GM21576 (cell line): Measurements from ENCODE around the gene LRRC3B.
"Not testable (repeated sequence)": the region's sequence is repeated elsewhere in the genome, so short reads cannot be mapped to it uniquely, and the experiment has no call there.

ENCODE experiments used
- ATAC-seq: cut with Tn5 transposase; IDR thresholded peaks from one replicate; pipeline ENCODE4 v1.9.1; 2021; ENCODE audit warnings: mild to moderate bottlenecking, moderate library complexity; ENCODE audit not compliant: unreplicated experiment

Gene LRRC3B, protein sequence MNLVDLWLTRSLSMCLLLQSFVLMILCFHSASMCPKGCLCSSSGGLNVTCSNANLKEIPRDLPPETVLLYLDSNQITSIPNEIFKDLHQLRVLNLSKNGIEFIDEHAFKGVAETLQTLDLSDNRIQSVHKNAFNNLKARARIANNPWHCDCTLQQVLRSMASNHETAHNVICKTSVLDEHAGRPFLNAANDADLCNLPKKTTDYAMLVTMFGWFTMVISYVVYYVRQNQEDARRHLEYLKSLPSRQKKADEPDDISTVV

GRCh38 chr3:26622621-26623418 lies at the start of gene LRRC3B:
LRRC3B (plus strand) TSS chr3:26622772; CDS start chr3:26709673, 86,901 bp downstream.
- ATAC-seq, result no peak

- ATAC-seq, result no peak
Observed at GRCh38 chr3:26574766-26575165, 47.8 kb upstream of the LRRC3B start.

- ATAC-seq, result no peak
Observed at GRCh38 chr3:26579116-26579515, 43.5 kb upstream of the LRRC3B start.

DNA sequence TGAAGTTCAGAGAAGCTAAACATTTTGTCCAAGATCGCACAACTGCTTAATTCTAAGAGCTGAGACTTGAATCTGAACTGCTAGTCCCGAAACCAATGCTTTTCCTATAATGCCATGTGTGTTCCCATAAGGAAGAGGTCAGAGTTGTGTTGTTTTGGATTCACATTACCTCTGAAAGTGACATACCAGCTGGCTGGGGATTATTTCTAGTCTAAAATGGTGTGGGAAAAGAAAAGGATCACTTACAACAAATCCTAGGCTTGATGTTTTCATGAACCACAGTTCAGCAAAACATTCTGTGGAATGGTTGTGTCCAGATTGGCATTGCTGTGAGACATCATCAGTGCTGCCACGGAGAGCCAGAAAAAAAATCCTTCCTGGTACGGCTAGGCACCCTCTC lies 35.0 kb upstream of the LRRC3B start:
- ATAC-seq, result no peak

- no peak for ATAC-seq
Observed at GRCh38 chr3:26588931-26589330, 33.6 kb upstream of the LRRC3B start.

GRCh38 chr3:26589678-26590077 lies 32.9 kb upstream of the LRRC3B start:
- ATAC-seq, result no peak

GRCh38 chr3:26590919-26591484 lies 31.6 kb upstream of the LRRC3B start:
- ATAC-seq, result no peak

DNA sequence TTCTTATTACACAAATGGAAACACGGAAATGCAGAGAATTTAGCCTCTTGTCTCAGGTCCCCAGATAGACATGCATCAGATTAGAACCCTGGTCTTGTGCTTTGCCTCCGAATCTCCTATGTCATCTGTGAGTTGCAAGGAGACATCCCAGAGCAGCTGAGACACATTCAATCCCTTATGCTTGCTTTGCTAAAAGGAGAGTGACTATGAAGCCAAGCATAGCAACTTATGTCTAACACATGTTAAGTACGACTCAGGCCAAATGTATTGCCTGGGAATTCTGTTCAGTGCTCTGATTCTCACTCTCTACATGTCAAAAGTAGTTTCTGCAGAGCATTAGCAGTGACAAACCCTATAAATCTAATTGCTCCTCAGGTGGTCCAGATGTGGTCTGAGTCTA lies 30.6 kb upstream of the LRRC3B start:
- no peak for ATAC-seq

DNA sequence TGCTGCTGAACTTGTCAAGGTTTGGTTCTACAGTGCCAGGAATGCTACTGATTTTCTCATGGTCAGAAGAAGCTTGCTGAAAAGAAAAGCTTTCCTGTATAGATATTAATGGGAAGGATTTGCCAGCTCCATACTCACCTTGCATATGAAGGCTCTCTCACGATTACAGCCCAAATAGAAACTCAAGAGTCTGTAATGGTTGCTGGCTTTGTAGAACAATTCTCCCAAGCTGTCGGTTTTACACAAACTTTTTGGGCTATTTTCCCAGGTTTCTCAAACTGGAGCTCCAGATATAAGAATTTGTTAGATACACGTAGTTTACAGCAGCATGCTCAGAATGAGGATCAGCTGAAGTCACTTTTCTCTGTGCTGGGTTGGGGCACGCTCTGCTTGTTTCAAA lies 30.1 kb upstream of the LRRC3B start:
- no peak for ATAC-seq

DNA sequence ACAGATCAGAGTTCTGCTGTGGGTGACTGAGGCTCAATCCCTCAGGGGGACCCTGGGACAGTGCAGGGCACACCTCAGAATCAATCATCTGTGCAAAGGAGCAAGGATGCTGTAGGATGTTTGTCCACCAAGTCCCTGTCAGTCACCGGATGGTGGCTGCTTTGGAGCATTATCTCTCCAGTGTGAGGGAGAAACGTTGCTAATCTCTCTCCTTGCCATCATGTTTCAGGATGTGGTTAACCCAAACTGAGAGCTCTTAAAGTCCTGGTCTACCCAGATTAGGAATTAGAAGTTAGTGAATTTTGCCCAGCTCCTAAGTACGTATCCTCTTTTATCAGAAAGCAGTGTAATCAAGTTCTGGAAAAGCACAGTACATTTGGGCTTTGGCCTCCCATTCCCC lies 26.2 kb upstream of the LRRC3B start:
- ATAC-seq, result no peak

DNA sequence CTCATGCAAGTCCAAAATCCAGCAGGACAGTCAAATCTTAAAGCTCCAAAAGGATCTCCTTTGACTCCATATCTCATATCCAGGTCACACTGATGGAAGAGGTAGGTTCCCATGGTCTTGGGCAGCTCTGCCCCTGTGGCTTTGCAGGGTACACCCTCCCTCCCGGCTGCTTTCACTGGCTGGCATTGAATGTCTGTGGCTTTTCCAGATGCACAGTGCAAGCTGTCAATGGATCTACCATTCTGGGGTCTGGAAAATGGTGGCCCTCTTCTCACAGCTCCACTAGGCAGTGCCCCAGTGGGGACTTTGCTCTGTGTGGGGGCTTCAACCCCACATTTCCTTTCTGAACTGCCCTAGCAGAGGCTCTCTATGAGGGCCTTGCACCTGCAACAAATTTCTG lies 19.3 kb upstream of the LRRC3B start:
- ATAC-seq, result not testable (repeated sequence)

DNA sequence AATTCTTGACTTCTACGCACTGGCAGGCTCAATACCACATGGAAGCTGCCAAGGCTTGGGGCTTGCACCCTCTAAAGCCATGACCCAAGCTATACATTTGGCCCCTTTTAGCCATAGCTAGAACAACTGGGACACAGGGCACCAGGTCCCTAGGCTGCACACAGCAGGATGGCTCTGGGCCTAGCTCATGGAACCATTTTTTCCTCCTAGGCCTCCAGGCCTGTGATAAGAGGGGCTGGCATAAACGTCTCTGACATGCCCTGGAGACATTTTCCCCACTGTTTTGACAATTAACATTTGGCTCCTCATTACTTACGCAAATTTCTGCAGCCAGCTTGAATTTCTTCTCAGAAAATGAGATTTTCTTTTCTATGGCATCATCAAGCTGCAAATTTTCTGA lies 18.8 kb upstream of the LRRC3B start:
- not testable (repeated sequence) for ATAC-seq

- ATAC-seq, result no peak
Observed at GRCh38 chr3:26614006-26614685, 8.4 kb upstream of the LRRC3B start.

GRCh38 chr3:26621176-26621575 lies 1.4 kb upstream of the LRRC3B start:
- ATAC-seq, result no peak

DNA sequence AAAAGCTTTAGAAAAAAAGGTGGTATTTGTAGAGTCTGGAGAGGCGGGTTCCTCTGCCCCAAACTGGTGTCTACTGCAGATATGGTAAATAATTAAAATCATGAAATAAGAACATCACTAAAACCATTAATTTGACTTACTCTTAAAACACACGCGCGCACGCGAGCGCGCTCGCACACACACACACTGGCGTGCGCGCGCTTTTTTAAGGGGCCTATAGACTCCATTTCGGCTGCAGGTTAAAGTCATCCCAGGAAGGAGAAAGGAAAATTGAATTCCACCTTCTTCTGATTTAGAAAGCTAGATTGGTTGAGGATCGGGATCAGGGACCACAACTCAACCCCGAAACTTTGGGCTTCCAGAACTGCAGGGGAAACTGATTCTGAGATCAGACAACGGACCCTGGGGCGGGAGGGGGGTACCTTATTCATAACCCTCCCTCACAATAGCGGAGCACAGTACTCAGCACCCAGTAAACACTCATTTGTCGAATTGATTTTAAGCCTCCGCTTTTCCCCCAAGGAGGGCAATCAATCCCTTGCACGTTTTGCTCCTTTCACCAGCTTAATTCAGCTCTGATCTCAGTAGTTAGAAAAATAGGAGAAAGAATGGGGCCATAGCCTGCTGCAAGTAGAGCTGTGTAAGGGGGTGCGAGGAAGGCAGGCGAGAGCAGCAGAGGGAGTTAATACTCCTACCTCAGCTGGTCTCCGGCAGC lies 509 bp upstream of the LRRC3B start:
- ATAC-seq, result no peak

- no peak for ATAC-seq
Observed at GRCh38 chr3:26623419-26624208, 1.0 kb downstream of the LRRC3B start.

- no peak for ATAC-seq
Observed at GRCh38 chr3:26624209-26624765, 1.7 kb downstream of the LRRC3B start.

DNA sequence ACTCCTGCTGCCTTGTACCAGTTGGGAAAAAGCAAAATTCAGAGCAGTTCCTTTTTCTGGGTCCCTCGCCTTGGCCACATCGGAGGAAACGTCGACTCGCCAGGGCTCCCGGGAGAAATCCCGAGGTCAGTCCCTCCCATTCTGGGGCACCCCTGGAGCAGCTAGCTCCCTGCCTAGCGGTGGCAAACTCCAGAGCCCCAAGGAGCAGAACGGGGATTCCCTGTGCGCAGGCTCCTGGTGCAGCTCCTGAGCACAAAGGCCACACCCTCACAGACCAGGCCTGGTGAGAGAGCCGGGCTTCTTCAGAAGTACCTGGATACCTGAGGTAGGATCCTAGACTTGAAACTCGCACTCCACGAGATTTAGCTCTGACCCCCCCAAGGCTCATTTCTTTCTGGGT lies 2.6 kb downstream of the LRRC3B start:
- no peak for ATAC-seq

DNA sequence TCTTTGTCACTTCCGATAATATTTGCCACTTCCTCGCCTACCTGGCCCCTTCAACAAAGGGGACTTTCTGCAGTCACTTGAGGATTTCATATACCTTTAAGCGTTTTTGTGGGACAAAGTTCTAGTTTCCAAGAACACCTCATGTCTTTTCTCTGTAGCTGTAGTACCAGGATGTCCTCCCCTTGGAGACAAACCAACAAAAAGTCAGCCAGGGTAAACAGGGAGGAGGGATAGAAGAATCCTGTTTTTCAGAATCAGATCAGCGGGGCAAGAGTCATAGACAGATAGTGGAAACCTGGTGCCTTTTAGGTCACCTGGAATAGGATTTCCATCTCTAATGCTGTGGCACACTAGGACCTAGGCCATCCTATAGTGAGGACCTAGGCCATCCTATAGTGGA lies 4.5 kb downstream of the LRRC3B start:
- no peak for ATAC-seq

GRCh38 chr3:26628915-26629314 lies 6.3 kb downstream of the LRRC3B start:
- no peak for ATAC-seq
